HL-60/S4 (cell line): ENCODE measurements around the gene TBCK.
"Not testable (repeated sequence)": the region's sequence is repeated elsewhere in the genome, so short reads cannot be mapped to it uniquely, and the experiment has no call there.

Source experiments
- in situ Hi-C: fragments of 300-500 bp; cut with MboI; formaldehyde crosslinking; loops from 2 replicates; pipeline ENCODE4 v1.14.3; 2022; ENCODE audit warnings: low sequenced_read_pairs

The TBCK gene

GRCh38 chr4:106136777-106137331, 179.2 kb downstream of the TBCK start:
- in situ Hi-C loops, result no loop called here

GRCh38 chr4:106132045-106132444, 184.0 kb downstream of the TBCK start:
- in situ Hi-C loops, result no loop called here

GRCh38 chr4:106126062-106126461, 189.9 kb downstream of the TBCK start:
- in situ Hi-C loops, result no loop called here

DNA sequence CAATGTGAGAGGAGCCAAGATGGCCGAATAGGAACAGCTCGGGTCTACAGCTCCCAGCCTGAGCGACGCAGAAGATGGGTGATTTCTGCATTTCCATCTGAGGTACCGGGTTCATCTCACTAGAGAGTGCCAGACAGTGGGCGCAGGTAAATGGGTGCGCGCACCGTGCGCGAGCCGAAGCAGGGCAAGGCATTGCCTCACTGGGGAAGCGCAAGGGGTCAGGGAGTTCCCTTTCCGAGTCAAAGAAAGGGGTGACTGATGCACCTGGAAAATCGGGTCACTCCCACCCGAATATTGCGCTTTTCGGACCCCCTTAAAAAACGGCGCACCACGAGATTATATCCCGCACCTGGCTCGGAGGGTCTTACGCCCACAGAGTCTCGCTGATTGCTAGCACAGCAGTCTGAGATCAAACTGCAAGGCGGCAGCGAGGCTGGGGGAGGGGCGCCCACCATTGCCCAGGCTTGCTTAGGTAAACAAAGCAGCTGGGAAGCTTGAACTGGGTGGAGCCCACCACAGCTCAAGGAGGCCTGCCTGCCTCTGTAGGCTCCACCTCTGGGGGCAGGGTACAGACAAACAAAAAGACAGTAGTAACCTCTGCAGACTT, 196.0 kb downstream of the TBCK start:
- in situ Hi-C loops, result not testable (repeated sequence)

- in situ Hi-C loops, result no loop called here
These were observed 200.0 kb downstream of the TBCK start for GRCh38 chr4:106116025-106116424.

DNA sequence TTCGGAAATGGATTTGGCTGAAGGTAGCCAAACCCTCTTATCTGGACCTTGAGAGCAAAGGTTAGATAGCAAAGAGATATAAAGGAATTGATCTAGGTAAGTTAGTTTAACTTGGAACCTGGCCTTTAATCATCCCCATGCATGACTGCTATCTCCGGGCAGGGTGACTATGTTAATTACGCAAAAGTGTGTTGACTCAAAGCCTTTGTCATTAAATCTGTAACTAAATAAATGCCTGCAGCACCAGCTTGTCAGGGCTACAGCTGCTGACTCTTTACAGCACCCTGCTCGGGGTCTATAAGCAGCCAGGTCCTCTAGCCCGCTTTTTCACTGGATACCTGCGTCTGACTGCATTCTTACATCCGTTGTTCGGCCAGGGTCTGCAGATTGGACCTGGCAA, 201.7 kb downstream of the TBCK start:
- in situ Hi-C loops, result no loop called here

- in situ Hi-C loops, result not testable (repeated sequence)
These were observed 204.1 kb downstream of the TBCK start for GRCh38 chr4:106111778-106112469.

GRCh38 chr4:106109929-106110328, 206.1 kb downstream of the TBCK start:
- in situ Hi-C loops, result no loop called here

DNA sequence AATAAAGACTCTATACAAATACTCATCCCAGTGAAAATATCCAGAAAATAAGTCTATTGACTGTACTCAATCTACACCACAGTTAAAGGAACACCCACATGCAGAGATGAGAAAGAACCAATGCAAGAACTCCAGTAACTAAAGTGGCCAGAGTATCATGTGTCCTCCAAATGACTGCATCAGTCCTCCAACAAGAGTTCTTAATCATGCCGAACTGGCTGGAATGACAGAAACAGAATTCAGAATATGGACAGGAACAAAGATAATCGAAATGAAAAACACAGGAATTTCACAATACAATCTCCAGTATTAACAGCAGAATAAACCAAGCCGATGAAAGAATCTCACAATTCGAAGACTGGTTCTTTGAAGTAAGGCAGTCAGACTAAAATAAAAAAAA, 210.3 kb downstream of the TBCK start:
- in situ Hi-C loops, result no loop called here

GRCh38 chr4:106104276-106104675, 211.7 kb downstream of the TBCK start:
- in situ Hi-C loops, result no loop called here

GRCh38 chr4:106096454-106096853, 219.6 kb downstream of the TBCK start:
- in situ Hi-C loops, result no loop called here

GRCh38 chr4:106095408-106095807, 220.6 kb downstream of the TBCK start:
- in situ Hi-C loops, result no loop called here

- in situ Hi-C loops, result no loop called here
These were observed 223.5 kb downstream of the TBCK start for GRCh38 chr4:106092361-106093040.

DNA sequence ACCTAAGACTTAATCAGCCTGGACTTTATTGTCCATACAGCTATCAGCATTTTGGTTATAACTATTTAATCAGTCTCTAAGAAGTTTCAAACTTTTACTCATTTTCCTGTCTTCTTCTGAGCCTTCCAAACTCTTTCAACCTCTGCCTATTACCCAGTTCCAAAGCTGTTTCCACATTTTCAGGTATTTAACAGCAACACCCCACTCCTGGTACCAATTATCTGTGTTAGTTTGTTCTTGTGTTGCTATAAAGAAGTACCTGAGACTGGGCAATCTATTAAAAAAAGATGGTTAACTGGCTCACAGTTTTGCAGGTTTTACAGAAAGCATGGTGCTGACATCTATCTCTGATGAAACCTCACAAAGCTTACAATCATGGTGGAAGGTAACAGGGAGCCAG, 225.2 kb downstream of the TBCK start:
- in situ Hi-C loops, result no loop called here

GRCh38 chr4:106083065-106083464, 232.9 kb downstream of the TBCK start:
- in situ Hi-C loops, result no loop called here

- in situ Hi-C loops, result no loop called here
These were observed 235.6 kb downstream of the TBCK start for GRCh38 chr4:106080376-106080775.

GRCh38 chr4:106079616-106080015, 236.4 kb downstream of the TBCK start:
- in situ Hi-C loops, result no loop called here

DNA sequence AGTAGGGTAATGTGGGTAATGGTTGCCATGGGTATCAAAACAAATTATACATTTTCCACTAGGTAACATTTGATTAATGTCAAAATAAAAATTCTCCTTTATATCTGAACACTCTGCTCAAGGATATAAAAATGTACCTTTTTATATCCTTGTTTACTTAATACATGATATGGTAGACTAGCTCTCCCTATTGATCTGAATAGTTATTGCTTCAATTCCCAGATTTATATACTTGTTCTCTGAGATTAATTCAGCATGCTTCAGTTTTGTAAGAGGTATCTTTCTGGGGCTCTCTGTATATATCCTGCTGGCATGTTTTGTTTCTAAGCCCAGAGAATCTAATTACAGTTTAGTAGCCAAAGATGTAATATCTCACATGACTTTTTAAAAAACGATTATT, 251.0 kb downstream of the TBCK start:
- in situ Hi-C loops, result no loop called here

GRCh38 chr4:106063009-106063408, 253.0 kb downstream of the TBCK start:
- in situ Hi-C loops, result no loop called here

GRCh38 chr4:106062452-106062875, 253.5 kb downstream of the TBCK start:
- in situ Hi-C loops, result no loop called here

DNA sequence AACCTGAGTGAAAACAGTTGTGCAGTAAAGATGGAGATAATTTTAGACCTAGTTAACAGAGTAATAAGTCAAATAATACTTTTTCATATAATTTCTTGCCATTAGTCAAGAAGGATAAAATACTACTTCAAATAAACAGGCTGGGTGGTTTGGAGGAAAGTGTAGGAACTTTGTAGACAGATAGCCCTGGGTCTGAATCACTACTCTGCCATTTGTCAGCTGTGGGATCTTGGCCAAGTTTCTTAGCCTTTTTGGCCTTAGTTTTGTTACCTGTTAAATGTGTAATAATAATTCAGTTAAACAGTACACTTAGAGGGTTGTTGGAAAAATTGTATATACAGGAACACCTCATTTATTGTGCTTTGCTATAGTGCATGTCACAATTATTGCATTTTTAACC, 257.1 kb downstream of the TBCK start:
- in situ Hi-C loops, result no loop called here

DNA sequence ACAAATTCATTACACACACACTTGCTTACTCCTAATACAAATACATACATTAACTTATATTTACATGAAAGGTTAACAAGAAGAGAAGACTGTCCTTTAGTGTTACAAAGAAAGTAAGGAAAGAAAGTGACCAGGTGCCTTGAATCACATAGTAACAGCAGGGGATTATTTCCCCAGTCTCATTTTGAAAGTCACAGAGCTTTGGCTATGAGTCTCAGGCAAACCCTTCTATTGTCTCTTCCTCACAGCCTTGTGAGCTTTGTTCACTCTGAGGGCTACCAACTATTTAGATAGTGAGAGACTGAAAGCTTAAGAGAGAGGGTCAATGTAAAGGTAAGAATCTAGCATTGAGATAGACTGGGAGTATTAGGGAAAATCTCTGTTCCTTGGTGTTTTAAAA, 259.1 kb downstream of the TBCK start:
- in situ Hi-C loops, result no loop called here
